HL-60 (cell line): ENCODE data around the gene AFF1.

Experiments
- CTCF ChIP-seq: IDR thresholded peaks from one replicate; pipeline ENCODE4 v1.5.1; 2011; ENCODE audit warnings: low read length, control low read depth, inconsistent platforms; ENCODE audit not compliant: insufficient read depth
- GABPA ChIP-seq: IDR thresholded peaks from 2 replicates; pipeline ENCODE4 v1.6.1; 2012; ENCODE audit warnings: low read depth
- POLR2AphosphoS5 ChIP-seq: IDR thresholded peaks from 2 replicates; pipeline ENCODE4 v1.6.1; 2012; ENCODE audit warnings: low read depth
- REST ChIP-seq: IDR thresholded peaks from 2 replicates; pipeline ENCODE4 v1.6.1; 2012; ENCODE audit warnings: low read depth; ENCODE audit not compliant: insufficient replicate concordance
- SPI1 ChIP-seq: IDR thresholded peaks from 2 replicates; pipeline ENCODE4 v1.6.1; 2012; ENCODE audit warnings: low read depth, mild to moderate bottlenecking, borderline replicate concordance

- TF ChIP-seq CTCF (no peak), POLR2AphosphoS5 (no peak), REST (no peak), SPI1 (no peak), GABPA (no peak)
Measured at GRCh38 chr4:87086143-87086805, 151.5 kb downstream of the AFF1 start.
